ENCODE measurements around the gene BBOF1.

BBOF1 gene

DNA sequence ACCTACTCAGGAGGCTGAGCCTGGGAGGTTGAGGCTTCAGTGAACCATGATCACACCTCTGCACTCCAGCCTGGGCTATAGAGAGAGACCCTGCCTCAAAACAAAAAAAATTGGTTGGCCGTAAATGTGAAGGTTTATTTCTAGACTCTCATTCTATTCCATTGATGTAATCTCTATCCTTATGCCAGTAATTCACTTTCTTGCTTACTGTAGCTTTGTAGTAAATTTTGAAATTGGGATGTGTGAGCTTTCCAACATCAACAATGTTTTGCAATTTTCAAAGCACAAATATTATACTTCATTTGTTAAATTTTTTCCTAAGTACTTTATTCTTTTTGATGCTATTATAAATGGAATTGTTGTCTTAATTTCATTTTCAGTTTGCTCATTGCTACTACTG lies 90.2 kb downstream of the BBOF1 start:
- DNase-seq = no peak

DNA sequence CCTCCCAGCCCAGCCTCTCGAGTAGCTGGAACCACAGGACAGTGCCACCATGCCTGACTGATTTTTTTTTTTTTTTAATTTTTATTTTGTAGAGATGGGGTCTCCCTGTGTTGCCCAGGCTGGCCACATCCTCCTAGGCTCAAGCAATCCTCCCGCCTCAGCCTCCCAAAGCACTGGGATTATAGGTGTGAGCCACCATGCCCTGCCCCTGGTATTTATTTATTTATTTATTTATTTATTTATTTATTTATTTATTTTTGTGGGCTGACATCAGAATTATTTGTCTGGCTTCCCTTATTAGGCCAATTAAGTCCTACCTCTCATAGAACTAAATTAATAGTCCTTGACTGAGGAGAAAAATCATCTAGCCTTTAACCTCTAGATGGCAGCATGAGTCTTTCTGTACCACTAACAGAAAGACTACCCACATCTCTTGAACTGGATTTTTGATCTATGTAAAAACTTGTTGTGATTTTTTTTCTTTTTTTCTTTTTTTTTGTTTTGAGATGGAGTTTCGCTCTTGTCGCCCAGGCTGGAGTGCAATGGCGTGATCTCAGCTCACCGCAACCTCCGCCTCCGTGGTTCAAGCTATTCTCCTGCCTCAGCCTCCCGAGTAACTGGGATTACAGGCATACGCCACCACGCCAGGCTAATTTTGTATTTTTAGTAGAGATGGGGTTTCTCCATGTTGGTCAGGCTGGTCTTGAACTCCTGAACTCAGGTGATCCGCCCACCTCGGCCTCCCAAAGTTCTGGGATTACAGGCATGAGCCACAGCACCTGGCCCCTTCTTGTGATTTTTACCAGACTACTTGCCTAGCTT lies 92.5 kb downstream of the BBOF1 start:
- DNase-seq = peak; percentile 2

Measured in NCI-H510A (cell line).